Spleen (tissue), 7 donors: ENCODE measurements around the gene JCHAIN.

ENCODE experiments used
- POLR2AphosphoS5 ChIP-seq, 3 donors: sonication (generic); formaldehyde crosslinking; IDR thresholded peaks; one replicate each; pipeline ENCODE4 v1.5.1; 2017; ENCODE audit warnings: antibody characterized with exemption in 3 of 3
- TF ChIP-seq, protein P1 (sequence below), 11 experiments: fragments of 200-600 bp in 7 of 11; fragments of 450-650 bp in 4 of 11; sonication (generic) in 4 of 11; IDR thresholded peaks in 8 of 11; conservative IDR thresholded peaks in 3 of 11; 1 replicate in 7 of 11; 2 replicates in 4 of 11; pipeline versions ENCODE4 v1.4.0 to v1.8.0; 2016 to 2021; ENCODE audit warnings: antibody characterized with exemption in 11 of 11, inconsistent platforms in 4 of 11, mild to moderate bottlenecking in 1 of 11
- donor health status: DM: no; HTN: no; CAD: no; lungs with moderate emphysema.
- donor health status: DM: no; HTN: no; CAD: no.
- donor health status: DM: no; HTN: no; CAD: no.

DNA sequence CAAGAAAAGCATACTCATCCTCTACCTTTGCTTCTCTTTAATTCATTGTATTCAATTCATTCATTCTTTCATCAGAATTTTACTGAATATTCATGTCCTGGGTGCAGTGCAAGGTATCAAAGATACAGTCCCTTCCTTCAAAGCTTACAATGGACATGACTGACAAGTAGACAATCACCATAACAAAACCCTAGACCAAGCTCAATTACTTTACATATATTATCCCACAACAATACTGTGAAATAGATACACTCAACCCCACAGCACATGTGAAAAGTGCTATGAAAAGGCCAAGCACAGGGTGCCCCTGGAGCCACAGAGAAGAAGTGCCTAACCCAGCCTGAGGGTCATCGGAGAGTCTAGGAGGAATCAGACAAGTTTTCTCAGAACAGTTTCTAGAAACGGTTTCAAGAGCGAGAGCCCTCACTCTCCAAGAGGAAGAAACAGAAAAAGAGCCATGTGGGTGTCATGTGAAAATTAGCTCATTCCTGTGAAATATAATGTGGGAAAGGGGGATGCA is 58.9 kb downstream of the JCHAIN start:
- TF ChIP-seq, protein P1, sequence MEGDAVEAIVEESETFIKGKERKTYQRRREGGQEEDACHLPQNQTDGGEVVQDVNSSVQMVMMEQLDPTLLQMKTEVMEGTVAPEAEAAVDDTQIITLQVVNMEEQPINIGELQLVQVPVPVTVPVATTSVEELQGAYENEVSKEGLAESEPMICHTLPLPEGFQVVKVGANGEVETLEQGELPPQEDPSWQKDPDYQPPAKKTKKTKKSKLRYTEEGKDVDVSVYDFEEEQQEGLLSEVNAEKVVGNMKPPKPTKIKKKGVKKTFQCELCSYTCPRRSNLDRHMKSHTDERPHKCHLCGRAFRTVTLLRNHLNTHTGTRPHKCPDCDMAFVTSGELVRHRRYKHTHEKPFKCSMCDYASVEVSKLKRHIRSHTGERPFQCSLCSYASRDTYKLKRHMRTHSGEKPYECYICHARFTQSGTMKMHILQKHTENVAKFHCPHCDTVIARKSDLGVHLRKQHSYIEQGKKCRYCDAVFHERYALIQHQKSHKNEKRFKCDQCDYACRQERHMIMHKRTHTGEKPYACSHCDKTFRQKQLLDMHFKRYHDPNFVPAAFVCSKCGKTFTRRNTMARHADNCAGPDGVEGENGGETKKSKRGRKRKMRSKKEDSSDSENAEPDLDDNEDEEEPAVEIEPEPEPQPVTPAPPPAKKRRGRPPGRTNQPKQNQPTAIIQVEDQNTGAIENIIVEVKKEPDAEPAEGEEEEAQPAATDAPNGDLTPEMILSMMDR (IDR thresholded peaks at IDR 0.05 in 8 of 11, conservative IDR thresholded peaks at IDR 0.05 in 3 of 11): no peak
- TF ChIP-seq POLR2AphosphoS5 (IDR thresholded peaks at IDR 0.05): no peak
